Endodermal cell (in vitro differentiated cells): Measurements from ENCODE around the gene OPA1. TPM values are rescaled to one million over a fixed set of nuclear protein-coding genes. Genes with fewer than 3 reads are reported as not detected.

Source experiments
- DNase-seq: peaks from one replicate; pipeline ENCODE4 v3.0.0-alpha.2; 2017
- H3K27ac ChIP-seq: 2 replicates; pipeline ENCODE4 v1.5.1; 2013; ENCODE audit warnings: mild to moderate bottlenecking, low read depth, low read length, moderate library complexity
- H3K27me3 ChIP-seq: 2 replicates; pipeline ENCODE4 v1.6.1; 2013; ENCODE audit warnings: mild to moderate bottlenecking, low read length, moderate library complexity; ENCODE audit not compliant: insufficient read depth, control insufficient read depth, poor library complexity, severe bottlenecking
- H3K36me3 ChIP-seq: 2 replicates; pipeline ENCODE4 v1.7.0; 2013; ENCODE audit warnings: mild to moderate bottlenecking, low read length, moderate library complexity; ENCODE audit not compliant: control insufficient read depth, insufficient read depth
- H3K4me1 ChIP-seq: one replicate; pipeline ENCODE4 v1.7.0; 2013; ENCODE audit warnings: low read length; ENCODE audit not compliant: control insufficient read depth, insufficient read depth
- H3K4me3 ChIP-seq: 2 replicates; pipeline ENCODE4 v1.5.1; 2013; ENCODE audit warnings: mild to moderate bottlenecking, low read length, moderate library complexity
- H3K9ac ChIP-seq: 2 replicates; pipeline ENCODE4 v1.6.1; 2013; ENCODE audit warnings: mild to moderate bottlenecking, low read length, moderate library complexity; ENCODE audit not compliant: poor library complexity, severe bottlenecking; ENCODE audit errors: extremely low read depth
- H3K9me3 ChIP-seq: 2 replicates; pipeline ENCODE4 v1.6.1; 2013; ENCODE audit warnings: mild to moderate bottlenecking, low read length, moderate library complexity; ENCODE audit not compliant: control insufficient read depth
- H3K27ac Mint-ChIP-seq: 2 replicates; pipeline ENCODE4 v1.8.0; 2020; ENCODE audit warnings: mixed read lengths
- H3K27me3 Mint-ChIP-seq: 2 replicates; pipeline ENCODE4 v1.8.0; 2021; ENCODE audit warnings: mild to moderate bottlenecking, mixed read lengths; ENCODE audit not compliant: insufficient read depth
- H3K36me3 Mint-ChIP-seq: 2 replicates; pipeline ENCODE4 v1.8.0; 2020; ENCODE audit warnings: low read depth, mixed read lengths
- H3K4me1 Mint-ChIP-seq: 2 replicates; pipeline ENCODE4 v1.8.0; 2020; ENCODE audit warnings: mixed read lengths
- H3K4me3 Mint-ChIP-seq: 2 replicates; pipeline ENCODE4 v1.8.0; 2020; ENCODE audit warnings: mild to moderate bottlenecking, moderate library complexity, mixed read lengths
- H3K9me3 Mint-ChIP-seq: 2 replicates; pipeline ENCODE4 v1.8.0; 2020; ENCODE audit warnings: mild to moderate bottlenecking, mixed read lengths
- WGBS, 2 experiments: methylation state at CpG; one replicate each; pipeline versions ENCODE4 v1.1.5 to v1.1.7; 2013; ENCODE audit warnings: missing lambda C conversion rate in 2 of 2, mixed read lengths in 1 of 2; ENCODE audit not compliant: insufficient coverage in 1 of 2, insufficient read length in 1 of 2; 5-methylcytosine and 5-hydroxymethylcytosine counted together
- total RNA-seq, 2 donors: library from RNA; stranded (reverse); fragmentation: NEBNext Ultra II Directional in 1 of 2; extraction: Animal tissue kit (Norgen Biotek cat#: 25700) in 1 of 2; gene quantifications; 2 replicates in 1 of 2; 3 replicates in 1 of 2; pipeline ENCODE4 v1.2.1, GENCODE V29; 2021
- TF ChIP-seq, protein P1 (sequence below): fragments of 200-600 bp; sonication (generic); conservative IDR thresholded peaks from 2 replicates; pipeline ENCODE4 v1.5.0; 2021; ENCODE audit warnings: antibody characterized with exemption, mild to moderate bottlenecking

OPA1 gene
- total RNA-seq, 2 donors from 2014 or later: 61.5 to 69.4 TPM

DNA sequence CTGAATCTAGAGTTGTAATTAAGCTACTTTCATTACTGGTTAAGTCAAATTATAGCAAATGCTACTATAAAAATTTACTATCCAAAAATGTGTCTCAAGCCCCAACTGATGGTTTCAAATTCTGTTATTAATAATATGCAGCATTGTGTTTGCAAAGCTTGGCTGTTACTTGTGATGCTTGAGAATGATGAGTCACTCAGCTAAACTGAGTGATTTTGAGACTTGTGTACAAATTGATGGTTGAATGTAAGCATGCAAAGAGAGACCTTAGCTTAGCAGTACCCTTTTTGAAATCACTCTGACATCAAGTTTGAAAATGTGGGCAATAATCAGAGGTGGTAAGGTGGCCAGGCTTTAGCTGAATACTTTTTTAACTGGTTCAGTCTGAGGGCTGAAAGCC is 27.6 kb downstream of the OPA1 start:
- H3K27me3 ChIP-seq: no peaks in the 10 kb centered on the region
- H3K4me1 ChIP-seq: no peaks in the 10 kb centered on the region
- TF ChIP-seq, protein P1, sequence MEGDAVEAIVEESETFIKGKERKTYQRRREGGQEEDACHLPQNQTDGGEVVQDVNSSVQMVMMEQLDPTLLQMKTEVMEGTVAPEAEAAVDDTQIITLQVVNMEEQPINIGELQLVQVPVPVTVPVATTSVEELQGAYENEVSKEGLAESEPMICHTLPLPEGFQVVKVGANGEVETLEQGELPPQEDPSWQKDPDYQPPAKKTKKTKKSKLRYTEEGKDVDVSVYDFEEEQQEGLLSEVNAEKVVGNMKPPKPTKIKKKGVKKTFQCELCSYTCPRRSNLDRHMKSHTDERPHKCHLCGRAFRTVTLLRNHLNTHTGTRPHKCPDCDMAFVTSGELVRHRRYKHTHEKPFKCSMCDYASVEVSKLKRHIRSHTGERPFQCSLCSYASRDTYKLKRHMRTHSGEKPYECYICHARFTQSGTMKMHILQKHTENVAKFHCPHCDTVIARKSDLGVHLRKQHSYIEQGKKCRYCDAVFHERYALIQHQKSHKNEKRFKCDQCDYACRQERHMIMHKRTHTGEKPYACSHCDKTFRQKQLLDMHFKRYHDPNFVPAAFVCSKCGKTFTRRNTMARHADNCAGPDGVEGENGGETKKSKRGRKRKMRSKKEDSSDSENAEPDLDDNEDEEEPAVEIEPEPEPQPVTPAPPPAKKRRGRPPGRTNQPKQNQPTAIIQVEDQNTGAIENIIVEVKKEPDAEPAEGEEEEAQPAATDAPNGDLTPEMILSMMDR: no peak
- Mint-ChIP-seq H3K36me3 (peaks cover 40% of the 10 kb centered on the region), H3K27me3 (no peaks in the 10 kb centered on the region), H3K9me3 (no peaks in the 10 kb centered on the region), H3K27ac (no peak overlapping the region), H3K4me1 (no peaks in the 10 kb centered on the region), H3K4me3 (no peak overlapping the region)
- no peak overlapping the region for H3K27ac ChIP-seq
- H3K9me3 ChIP-seq: no peaks in the 10 kb centered on the region
- peaks cover 59% of the 10 kb centered on the region for H3K36me3 ChIP-seq
- no peak for DNase-seq
- no peak overlapping the region for H3K4me3 ChIP-seq
- H3K9ac ChIP-seq: no peak overlapping the region

DNA sequence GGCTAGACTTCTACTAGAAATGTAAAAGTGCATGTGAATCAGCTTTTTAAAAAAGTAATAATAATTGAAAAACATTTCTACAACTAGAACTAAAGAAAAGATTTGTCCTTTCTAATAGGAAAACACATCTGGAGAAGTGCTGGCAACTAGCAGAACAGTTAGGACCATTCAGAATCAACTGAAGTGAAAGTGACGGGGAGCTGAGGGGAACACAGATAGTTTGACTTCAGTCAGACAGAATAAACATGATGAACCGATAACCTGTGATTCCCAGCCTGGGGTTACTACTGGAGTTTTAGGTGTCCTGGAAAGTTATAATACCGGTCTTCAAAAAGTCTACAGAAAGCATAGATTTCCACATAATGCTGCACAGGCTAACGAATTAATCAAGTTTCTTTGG is 28.1 kb downstream of the OPA1 start:
- H3K36me3 ChIP-seq: peaks cover 60% of the 10 kb centered on the region
- no peak overlapping the region for H3K9ac ChIP-seq
- TF ChIP-seq, protein P1: no peak
- H3K4me3 Mint-ChIP-seq: no peak overlapping the region
- H3K4me1 ChIP-seq: no peaks in the 10 kb centered on the region
- peaks cover 41% of the 10 kb centered on the region for H3K36me3 Mint-ChIP-seq
- no peaks in the 10 kb centered on the region for H3K4me1 Mint-ChIP-seq
- WGBS, 2 experiments: 92 to 95% methylated on average over 3 to 4 of the region's 4 CpGs
- H3K27ac ChIP-seq: no peak overlapping the region
- no peaks in the 10 kb centered on the region for H3K9me3 Mint-ChIP-seq
- H3K27me3 ChIP-seq: no peaks in the 10 kb centered on the region
- no peak for DNase-seq
- H3K27me3 Mint-ChIP-seq: no peaks in the 10 kb centered on the region
- H3K27ac Mint-ChIP-seq: no peak overlapping the region
- H3K4me3 ChIP-seq: no peak overlapping the region
- H3K9me3 ChIP-seq: no peaks in the 10 kb centered on the region

GRCh38 chr3:193630005-193630404 is 37.0 kb downstream of the OPA1 start:
- no peak for DNase-seq
- 87 to 89% methylated on average over 2 to 3 of the region's 3 CpGs for WGBS, 2 experiments
- Histone ChIP-seq H3K36me3 (peaks cover 35% of the 10 kb centered on the region), H3K9ac (no peak overlapping the region), H3K4me1 (no peaks in the 10 kb centered on the region), H3K9me3 (no peaks in the 10 kb centered on the region), H3K27me3 (no peaks in the 10 kb centered on the region), H3K27ac (no peak overlapping the region), H3K4me3 (no peak overlapping the region)
- Mint-ChIP-seq H3K9me3 (no peaks in the 10 kb centered on the region), H3K4me3 (no peak overlapping the region), H3K4me1 (no peaks in the 10 kb centered on the region), H3K27ac (no peak overlapping the region), H3K36me3 (peaks cover 28% of the 10 kb centered on the region), H3K27me3 (no peaks in the 10 kb centered on the region)
- TF ChIP-seq, protein P1: no peak
